NCI-H2196 treated with DMSO at 0.1 percent for 48 hours (cell line): ENCODE data around the gene SCEL.

Source experiments
- DNase-seq: peaks from one replicate; lab custom pipeline; 2025; ENCODE audit not compliant: unreplicated experiment; lab: John Stamatoyannopoulos, UW

The SCEL gene

GRCh38 chr13:77521595-77522367, 13.7 kb upstream of the SCEL start:
- no peak for DNase-seq

- no peak for DNase-seq
Observed at GRCh38 chr13:77522444-77522843, 13.1 kb upstream of the SCEL start.

GRCh38 chr13:77523386-77523785, 12.1 kb upstream of the SCEL start:
- no peak for DNase-seq

GRCh38 chr13:77523834-77524728, 11.4 kb upstream of the SCEL start:
- no peak for DNase-seq

GRCh38 chr13:77528414-77528813, 7.1 kb upstream of the SCEL start:
- DNase-seq: no peak

GRCh38 chr13:77528834-77529500, 6.5 kb upstream of the SCEL start:
- no peak for DNase-seq

- DNase-seq: no peak
Observed at GRCh38 chr13:77529501-77529840, 6.0 kb upstream of the SCEL start.

- no peak for DNase-seq
Observed at GRCh38 chr13:77530875-77531274, 4.6 kb upstream of the SCEL start.

- DNase-seq: no peak
Observed at GRCh38 chr13:77532983-77533382, 2.5 kb upstream of the SCEL start.

GRCh38 chr13:77533875-77534788, 1.4 kb upstream of the SCEL start:
- no peak for DNase-seq

- no peak for DNase-seq
Observed at GRCh38 chr13:77536358-77536757, 852 bp downstream of the SCEL start.

- no peak for DNase-seq
Observed at GRCh38 chr13:77537289-77537919, 1.9 kb downstream of the SCEL start.

GRCh38 chr13:77543711-77544110, 8.2 kb downstream of the SCEL start:
- DNase-seq: no peak

GRCh38 chr13:77544355-77544754, 8.8 kb downstream of the SCEL start:
- no peak for DNase-seq

GRCh38 chr13:77544758-77545338, 9.3 kb downstream of the SCEL start:
- DNase-seq: no peak

- no peak for DNase-seq
Observed at GRCh38 chr13:77545626-77546412, 10.3 kb downstream of the SCEL start.

- no peak for DNase-seq
Observed at GRCh38 chr13:77548095-77548494, 12.6 kb downstream of the SCEL start.

GRCh38 chr13:77548594-77548993, 13.1 kb downstream of the SCEL start:
- DNase-seq: no peak

GRCh38 chr13:77554069-77554468, 18.6 kb downstream of the SCEL start:
- DNase-seq: no peak
